ENCODE results near the gene RHCE.
"Not testable (repeated sequence)": the region's sequence is repeated elsewhere in the genome, so short reads cannot be mapped to it uniquely, and the experiment has no call there.

The RHCE gene

GRCh38 chr1:25420715-25421114 is at the start of gene RHCE:
TSS of gene RHCE (minus strand) at chr1:25420825. CDS start at chr1:25420786, 39 bp downstream.
- POLR2A ChIA-PET; H3K27ac ChIP-seq (ENCODE audit: extremely low read depth, low read depth, low read length); H3K36me3 ChIP-seq (ENCODE audit: control insufficient read depth in 2 of 2, insufficient read depth in 1 of 2, low read length in 2 of 2); H3K4me3 ChIP-seq (ENCODE audit: low read depth, low read length); CTCF ChIA-PET; H3K9me3 ChIP-seq (ENCODE audit: control insufficient read depth, insufficient read depth, low read depth, low read length); H3K4me1 ChIP-seq (ENCODE audit: control insufficient read depth, insufficient read depth, low read length): not testable (repeated sequence)

- POLR2A ChIA-PET: no interaction called here
- TF ChIP-seq HOXA7 (CRISPR knock-in tag; IDR thresholded peaks at IDR 0.05; ENCODE audit: borderline replicate concordance) (no peak), PRDM2 (tag by site-specific recombination; IDR thresholded peaks at IDR 0.05; ENCODE audit: borderline replicate concordance) (no peak), KLF8 (tag by site-specific recombination; IDR thresholded peaks at IDR 0.05) (no peak)
- no peaks in the 10 kb centered on the region for H3K9me3 ChIP-seq (ENCODE audit: control insufficient read depth, insufficient read depth, low read depth, low read length)
- H3K27ac ChIP-seq (ENCODE audit: extremely low read depth, low read depth, low read length): no peak overlapping the region
- no peak overlapping the region for H3K4me3 ChIP-seq (ENCODE audit: low read depth, low read length)
- peaks cover 0 to 6% of the 10 kb centered on the region in 2 experiments; a peak in 2 of 3 replicates for H3K36me3 ChIP-seq (ENCODE audit: control insufficient read depth in 2 of 2, insufficient read depth in 1 of 2, low read length in 2 of 2)
- no peaks in the 10 kb centered on the region for H3K4me1 ChIP-seq (ENCODE audit: control insufficient read depth, insufficient read depth, low read length)
- CTCF ChIA-PET: interaction anchor here (0.6 to 1.0 kb wide), 4 partner anchors 12 to 230 kb away, joined by 3 to 4 read pairs (median 4); no protein-coding TSS in a partner anchor
Measured at GRCh38 chr1:25469177-25469576, 48.6 kb upstream of the RHCE start.

DNA sequence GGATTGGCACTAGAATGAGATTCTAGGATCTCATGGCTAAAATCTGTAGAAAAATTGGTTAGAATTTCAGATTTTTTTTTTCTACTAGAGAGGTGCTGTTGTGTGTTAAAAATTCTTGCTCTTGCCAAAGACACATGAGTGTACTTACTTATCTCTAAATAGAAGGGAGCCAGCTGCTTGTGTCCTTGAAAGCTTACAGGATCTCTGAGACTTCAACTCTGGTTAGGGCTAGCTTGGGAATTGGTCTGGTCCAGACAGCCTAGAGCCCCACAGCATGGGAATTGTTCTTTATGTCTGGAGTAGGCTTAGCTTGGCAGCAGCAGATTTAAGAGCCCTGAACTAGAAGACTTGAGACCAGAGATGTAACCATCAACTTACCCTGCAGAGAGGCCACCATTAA is 47.4 kb upstream of the RHCE start:
- peaks cover 0 to 6% of the 10 kb centered on the region in 2 experiments; a peak in 2 of 3 replicates for H3K36me3 ChIP-seq (ENCODE audit: control insufficient read depth in 2 of 2, insufficient read depth in 1 of 2, low read length in 2 of 2)
- H3K9me3 ChIP-seq (ENCODE audit: control insufficient read depth, insufficient read depth, low read depth, low read length): no peaks in the 10 kb centered on the region
- H3K27ac ChIP-seq (ENCODE audit: extremely low read depth, low read depth, low read length): no peak overlapping the region
- H3K4me1 ChIP-seq (ENCODE audit: control insufficient read depth, insufficient read depth, low read length): peaks cover 3% of the 10 kb centered on the region; the same call in 1 of the 2 replicates
- ChIA-PET CTCF (interaction anchor here (0.6 to 1.0 kb wide), 3 partner anchors 33 to 229 kb away, joined by 3 to 4 read pairs (median 3); no protein-coding TSS in a partner anchor), POLR2A (interaction anchor here (0.6 kb wide), 1 partner anchor 37 kb away, joined by 3 read pairs; no protein-coding TSS in a partner anchor)
- no peak overlapping the region for H3K4me3 ChIP-seq (ENCODE audit: low read depth, low read length)
- TF ChIP-seq ZNF621 (tag by site-specific recombination; IDR thresholded peaks at IDR 0.05) (no peak), ZNF558 (tag by site-specific recombination; IDR thresholded peaks at IDR 0.05) (no peak), SP3 (tag by site-specific recombination; IDR thresholded peaks at IDR 0.05) (no peak), ZNF530 (tag by site-specific recombination; IDR thresholded peaks at IDR 0.05; ENCODE audit: low read depth) (no peak), MZF1 (tag by site-specific recombination; IDR thresholded peaks at IDR 0.05; ENCODE audit: borderline replicate concordance) (no peak), ZNF10 (tag by site-specific recombination; IDR thresholded peaks at IDR 0.05) (no peak), ZNF777 (tag by site-specific recombination; IDR thresholded peaks at IDR 0.05; ENCODE audit: borderline replicate concordance) (no peak), GLIS1 (tag by site-specific recombination; IDR thresholded peaks at IDR 0.05) (no peak), PATZ1 (tag by site-specific recombination; IDR thresholded peaks at IDR 0.05) (no peak), ZNF324 (tag by site-specific recombination; IDR thresholded peaks at IDR 0.05) (no peak), EGR2 (tag by site-specific recombination; IDR thresholded peaks at IDR 0.05; ENCODE audit: low read depth) (no peak), ZNF600 (tag by site-specific recombination; IDR thresholded peaks at IDR 0.05) (no peak), ZBTB20 (tag by site-specific recombination; IDR thresholded peaks at IDR 0.05) (no peak), ZNF211 (tag by site-specific recombination; IDR thresholded peaks at IDR 0.05; ENCODE audit: low read depth) (no peak), ZNF670 (tag by site-specific recombination; IDR thresholded peaks at IDR 0.05; ENCODE audit: low read depth) (no peak), ZNF114 (tag by site-specific recombination; IDR thresholded peaks at IDR 0.05) (no peak)
- TF ChIP-seq, protein P1, sequence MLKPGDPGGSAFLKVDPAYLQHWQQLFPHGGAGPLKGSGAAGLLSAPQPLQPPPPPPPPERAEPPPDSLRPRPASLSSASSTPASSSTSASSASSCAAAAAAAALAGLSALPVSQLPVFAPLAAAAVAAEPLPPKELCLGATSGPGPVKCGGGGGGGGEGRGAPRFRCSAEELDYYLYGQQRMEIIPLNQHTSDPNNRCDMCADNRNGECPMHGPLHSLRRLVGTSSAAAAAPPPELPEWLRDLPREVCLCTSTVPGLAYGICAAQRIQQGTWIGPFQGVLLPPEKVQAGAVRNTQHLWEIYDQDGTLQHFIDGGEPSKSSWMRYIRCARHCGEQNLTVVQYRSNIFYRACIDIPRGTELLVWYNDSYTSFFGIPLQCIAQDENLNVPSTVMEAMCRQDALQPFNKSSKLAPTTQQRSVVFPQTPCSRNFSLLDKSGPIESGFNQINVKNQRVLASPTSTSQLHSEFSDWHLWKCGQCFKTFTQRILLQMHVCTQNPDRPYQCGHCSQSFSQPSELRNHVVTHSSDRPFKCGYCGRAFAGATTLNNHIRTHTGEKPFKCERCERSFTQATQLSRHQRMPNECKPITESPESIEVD (tag by site-specific recombination; IDR thresholded peaks at IDR 0.05): no peak

Measured in HEK293 (cell line).